HG03565 (cell line): ENCODE data around the gene ACKR2.
A peak's percentile ranks its signal among the peaks of the same experiment; 100 is the strongest.

Experiments
- ATAC-seq: cut with Tn5 transposase; IDR thresholded peaks from one replicate; pipeline ENCODE4 v1.9.1; 2021; ENCODE audit warnings: mild to moderate bottlenecking, moderate library complexity; ENCODE audit not compliant: unreplicated experiment

Gene ACKR2

GRCh38 chr3:42809202-42809601 is at the start of gene ACKR2:
Gene ACKR2, plus strand, starts transcription at chr3:42809445. Its CDS starts 55,058 bp downstream, at chr3:42864503.
- no peak for ATAC-seq

GRCh38 chr3:42762046-42762724 is 47.1 kb upstream of the ACKR2 start:
- ATAC-seq = no peak

- no peak for ATAC-seq
Observed at GRCh38 chr3:42763021-42763420, 46.2 kb upstream of the ACKR2 start.

- ATAC-seq = no peak
Observed at GRCh38 chr3:42764115-42764514, 45.1 kb upstream of the ACKR2 start.

- no peak for ATAC-seq
Observed at GRCh38 chr3:42764561-42765295, 44.5 kb upstream of the ACKR2 start.

GRCh38 chr3:42769477-42770131 is 39.6 kb upstream of the ACKR2 start:
- no peak for ATAC-seq

GRCh38 chr3:42771271-42771670 is 38.0 kb upstream of the ACKR2 start:
- ATAC-seq = no peak

- ATAC-seq = peak; percentile 97
Observed at GRCh38 chr3:42772670-42773408, 36.4 kb upstream of the ACKR2 start, which contains the start of gene CCDC13. Gene CCDC13, minus strand, starts transcription at chr3:42773253. Its CDS starts 14,908 bp downstream, at chr3:42758345.

- ATAC-seq = no peak
Observed at GRCh38 chr3:42773409-42773751, 35.9 kb upstream of the ACKR2 start.

GRCh38 chr3:42778644-42779043 is 30.6 kb upstream of the ACKR2 start:
- ATAC-seq = no peak

GRCh38 chr3:42780398-42780797 is 28.8 kb upstream of the ACKR2 start:
- ATAC-seq = no peak

GRCh38 chr3:42780892-42781700 is 28.1 kb upstream of the ACKR2 start:
- peak; percentile 49 for ATAC-seq

GRCh38 chr3:42786212-42786611 is 23.0 kb upstream of the ACKR2 start:
- ATAC-seq = no peak

GRCh38 chr3:42786631-42787030 is 22.6 kb upstream of the ACKR2 start:
- no peak for ATAC-seq

- no peak for ATAC-seq
Observed at GRCh38 chr3:42790714-42791229, 18.5 kb upstream of the ACKR2 start.

GRCh38 chr3:42795621-42796181 is 13.5 kb upstream of the ACKR2 start:
- ATAC-seq = no peak

- ATAC-seq = no peak
Observed at GRCh38 chr3:42796332-42796885, 12.8 kb upstream of the ACKR2 start.

- no peak for ATAC-seq
Observed at GRCh38 chr3:42799376-42799775, 9.9 kb upstream of the ACKR2 start.

- no peak for ATAC-seq
Observed at GRCh38 chr3:42800251-42800650, 9.0 kb upstream of the ACKR2 start.
